T-helper 17 cell (primary cell): ENCODE measurements around the gene EIF6. TPM values are rescaled to one million over a fixed set of nuclear protein-coding genes. Genes with fewer than 3 reads are reported as not detected.
"Not testable (repeated sequence)": the region's sequence is repeated elsewhere in the genome, so short reads cannot be mapped to it uniquely, and the experiment has no call there.

Source experiments
- ATAC-seq: fragments of 150-1000 bp; cut with Tn5 transposase; 2 replicates; pipeline ENCODE4 v1.10.0; 2021; ENCODE audit warnings: mild to moderate bottlenecking, moderate library complexity
- DNase-seq, 3 donors: peaks; one replicate each; pipeline versions ENCODE4 v3.0.0 to v3.0.0-alpha.2; 2020 to 2021
- H3K9me3 ChIP-seq: one replicate; pipeline ENCODE4 v1.7.0; 2013; ENCODE audit warnings: low read length, mild to moderate bottlenecking; ENCODE audit not compliant: control insufficient read depth, poor library complexity, severe bottlenecking
- H3K27ac Mint-ChIP-seq: one replicate; pipeline ENCODE4 v1.8.0; 2022; ENCODE audit warnings: mild to moderate bottlenecking, moderate library complexity, mixed read lengths
- H3K27me3 Mint-ChIP-seq: one replicate; pipeline ENCODE4 v1.8.0; 2022; ENCODE audit warnings: mixed read lengths
- H3K36me3 Mint-ChIP-seq: one replicate; pipeline ENCODE4 v1.8.0; 2022; ENCODE audit warnings: low read depth, mixed read lengths
- H3K4me1 Mint-ChIP-seq: one replicate; pipeline ENCODE4 v1.8.0; 2022; ENCODE audit warnings: mild to moderate bottlenecking, mixed read lengths
- H3K4me3 Mint-ChIP-seq: one replicate; pipeline ENCODE4 v1.8.0; 2022; ENCODE audit warnings: mild to moderate bottlenecking, moderate library complexity, mixed read lengths
- total RNA-seq, 4 donors: library from RNA in 2 of 4; stranded (reverse) in 2 of 4; gene quantifications; one replicate each; pipeline ENCODE4 v1.2.3 and lab custom pipeline; 2022 to 2026

The EIF6 gene
- total RNA-seq, 2 donors from 2014 or later = 39.4 to 43.6 TPM

GRCh38 chr20:35319192-35319870 lies 34.8 kb upstream of the EIF6 start:
- no peak for ATAC-seq
- peaks cover 2% of the 10 kb centered on the region for H3K36me3 Mint-ChIP-seq

GRCh38 chr20:35318502-35319157 lies 34.1 kb upstream of the EIF6 start:
- no peak for ATAC-seq
- Mint-ChIP-seq H3K4me1 (peaks cover 10% of the 10 kb centered on the region), H3K4me3 (no peak overlapping the region), H3K27me3 (no peaks in the 10 kb centered on the region), H3K36me3 (peaks cover 2% of the 10 kb centered on the region), H3K27ac (no peak overlapping the region)
- DNase-seq = no peak
- no peaks in the 10 kb centered on the region for H3K9me3 ChIP-seq

More at GRCh38 chr20:35319192-35319870, 34.8 kb upstream of the EIF6 start:
- Mint-ChIP-seq H3K4me3 (no peak overlapping the region), H3K4me1 (peaks cover 10% of the 10 kb centered on the region), H3K27ac (no peak overlapping the region), H3K27me3 (no peaks in the 10 kb centered on the region)
- no peaks in the 10 kb centered on the region for H3K9me3 ChIP-seq
- no peak for DNase-seq

DNA sequence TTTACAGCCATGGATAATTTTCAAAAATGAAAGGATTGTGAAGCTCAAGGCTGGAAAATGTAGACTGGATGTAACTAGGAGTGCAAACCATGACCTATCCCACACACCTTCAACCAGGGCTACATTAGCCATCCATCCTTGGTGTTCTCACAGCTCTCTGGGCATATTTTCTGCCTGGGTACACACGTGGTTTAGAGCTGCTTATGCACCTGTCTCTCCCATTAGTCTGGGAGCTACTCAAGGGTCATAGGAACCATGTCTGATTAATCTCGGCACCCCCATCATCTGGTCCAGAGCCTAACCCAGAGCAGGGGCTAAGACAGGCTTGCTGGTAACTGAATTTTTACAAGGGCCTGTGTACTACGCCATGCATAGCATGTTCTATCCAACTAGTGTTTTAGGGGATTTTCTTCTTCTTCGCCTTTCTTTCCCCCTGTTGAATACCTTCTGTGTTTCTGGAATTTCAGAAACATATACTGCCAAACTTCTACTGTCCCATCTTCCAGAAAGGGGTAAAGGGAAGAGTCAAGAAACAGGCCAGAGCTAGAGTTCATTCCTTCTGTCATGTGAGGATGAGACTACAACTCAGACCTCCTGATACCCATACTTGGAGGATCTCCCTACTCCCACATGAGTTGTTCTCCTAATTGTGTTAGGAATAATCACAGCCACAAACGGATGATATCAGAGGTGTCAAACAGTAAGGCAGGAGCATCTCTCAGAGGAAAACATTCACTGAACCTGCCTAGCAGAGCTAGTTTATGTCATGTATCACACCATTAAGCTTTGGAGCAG lies 33.0 kb upstream of the EIF6 start:
- Mint-ChIP-seq H3K27me3 (no peaks in the 10 kb centered on the region), H3K4me1 (peaks cover 12% of the 10 kb centered on the region), H3K4me3 (no peak overlapping the region), H3K36me3 (peaks cover 4% of the 10 kb centered on the region), H3K27ac (no peak overlapping the region)
- no peak for ATAC-seq
- no peak for DNase-seq
- no peaks in the 10 kb centered on the region for H3K9me3 ChIP-seq

- H3K4me1 Mint-ChIP-seq = peaks cover 17% of the 10 kb centered on the region
- no peaks in the 10 kb centered on the region for H3K9me3 ChIP-seq
- H3K4me3 Mint-ChIP-seq = no peak overlapping the region
- no peak for DNase-seq
- H3K27ac Mint-ChIP-seq = no peak overlapping the region
- no peak for ATAC-seq
- peaks cover 4% of the 10 kb centered on the region for H3K36me3 Mint-ChIP-seq
- no peaks in the 10 kb centered on the region for H3K27me3 Mint-ChIP-seq
These were observed 31.5 kb upstream of the EIF6 start for GRCh38 chr20:35316086-35316485.

DNA sequence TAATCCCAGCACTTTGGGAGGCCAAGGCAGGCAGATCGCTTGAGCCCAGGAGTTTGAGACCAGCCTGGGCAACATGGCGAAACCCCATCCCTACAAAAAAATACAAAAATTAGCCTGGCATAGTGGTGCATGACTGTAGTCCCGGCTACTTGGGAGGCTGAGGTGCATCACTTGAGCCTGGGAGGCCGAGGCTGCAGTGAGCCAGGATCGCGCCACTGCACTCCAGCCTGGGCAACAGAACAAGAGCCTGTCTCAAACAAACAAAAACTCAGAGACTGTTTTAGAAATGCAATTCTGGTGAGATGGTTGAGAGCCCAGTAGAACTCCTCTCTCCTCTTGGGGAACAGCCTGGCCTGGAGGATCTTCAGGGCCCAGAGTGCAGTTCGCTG lies 31.1 kb upstream of the EIF6 start:
- not testable (repeated sequence) for H3K27ac Mint-ChIP-seq, H3K9me3 ChIP-seq, H3K4me3 Mint-ChIP-seq, H3K27me3 Mint-ChIP-seq, H3K36me3 Mint-ChIP-seq, DNase-seq, ATAC-seq
- peaks cover 15% of the 10 kb centered on the region for H3K4me1 Mint-ChIP-seq

GRCh38 chr20:35314816-35315631 lies 30.5 kb upstream of the EIF6 start:
- Mint-ChIP-seq H3K27ac (no peak overlapping the region), H3K27me3 (no peaks in the 10 kb centered on the region), H3K4me3 (no peak overlapping the region), H3K4me1 (peaks cover 15% of the 10 kb centered on the region), H3K36me3 (peaks cover 4% of the 10 kb centered on the region)
- H3K9me3 ChIP-seq = no peaks in the 10 kb centered on the region
- no peak for ATAC-seq
- DNase-seq = no peak

DNA sequence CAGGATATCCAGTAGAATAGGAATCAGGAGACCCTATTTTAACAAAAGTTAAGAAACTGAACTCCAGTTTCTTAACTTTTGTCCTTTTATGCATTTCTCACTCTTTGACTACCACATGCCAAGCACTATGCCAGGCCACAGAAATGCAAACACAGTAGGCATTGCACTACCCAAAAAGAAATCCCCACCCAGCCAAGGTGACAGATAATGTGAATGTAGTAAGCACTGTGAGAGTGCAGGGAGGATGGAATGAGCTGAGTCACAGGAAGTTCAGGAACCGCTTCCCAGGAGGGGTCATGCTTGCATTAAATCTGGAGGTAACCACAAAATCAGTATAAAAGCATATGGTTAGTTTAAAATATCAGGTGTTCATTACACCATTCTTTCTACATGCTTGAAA lies 27.7 kb upstream of the EIF6 start:
- ATAC-seq (no peak), DNase-seq (no peak)
- no peaks in the 10 kb centered on the region for H3K9me3 ChIP-seq
- Mint-ChIP-seq H3K4me3 (no peak overlapping the region), H3K27me3 (no peaks in the 10 kb centered on the region), H3K36me3 (peaks cover 2% of the 10 kb centered on the region), H3K4me1 (peaks cover 15% of the 10 kb centered on the region), H3K27ac (no peak overlapping the region)

DNA sequence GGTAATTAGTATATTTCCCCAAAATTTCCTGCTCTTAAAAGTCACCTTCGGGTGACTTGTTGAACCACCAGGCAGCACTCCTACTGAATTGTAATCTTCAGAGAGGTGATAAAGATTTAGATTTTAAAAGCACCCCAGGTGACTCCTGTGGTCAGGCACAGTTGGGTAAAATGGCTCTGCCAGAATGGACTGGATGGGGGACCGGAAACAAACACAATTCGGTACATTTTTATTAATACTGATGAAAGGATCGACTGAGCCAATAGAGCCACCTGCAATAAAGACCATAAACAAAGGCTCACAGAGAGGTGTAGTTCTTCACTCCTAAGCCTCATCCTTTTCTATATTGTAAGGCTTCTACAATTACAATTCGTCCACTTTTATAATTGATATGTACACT lies 27.2 kb upstream of the EIF6 start:
- peaks cover 2% of the 10 kb centered on the region for H3K36me3 Mint-ChIP-seq
- H3K27me3 Mint-ChIP-seq = no peaks in the 10 kb centered on the region
- DNase-seq (no peak), ATAC-seq (no peak)
- H3K4me3 Mint-ChIP-seq = no peak overlapping the region
- no peaks in the 10 kb centered on the region for H3K9me3 ChIP-seq
- H3K27ac Mint-ChIP-seq = no peak overlapping the region
- peaks cover 15% of the 10 kb centered on the region for H3K4me1 Mint-ChIP-seq

- ATAC-seq = no peak
- Mint-ChIP-seq H3K27ac (no peak overlapping the region), H3K4me1 (peaks cover 17% of the 10 kb centered on the region), H3K27me3 (no peaks in the 10 kb centered on the region), H3K4me3 (no peak overlapping the region), H3K36me3 (peaks cover 2% of the 10 kb centered on the region)
- H3K9me3 ChIP-seq = no peaks in the 10 kb centered on the region
- DNase-seq = no peak
These were observed 26.8 kb upstream of the EIF6 start for GRCh38 chr20:35311409-35311808.

DNA sequence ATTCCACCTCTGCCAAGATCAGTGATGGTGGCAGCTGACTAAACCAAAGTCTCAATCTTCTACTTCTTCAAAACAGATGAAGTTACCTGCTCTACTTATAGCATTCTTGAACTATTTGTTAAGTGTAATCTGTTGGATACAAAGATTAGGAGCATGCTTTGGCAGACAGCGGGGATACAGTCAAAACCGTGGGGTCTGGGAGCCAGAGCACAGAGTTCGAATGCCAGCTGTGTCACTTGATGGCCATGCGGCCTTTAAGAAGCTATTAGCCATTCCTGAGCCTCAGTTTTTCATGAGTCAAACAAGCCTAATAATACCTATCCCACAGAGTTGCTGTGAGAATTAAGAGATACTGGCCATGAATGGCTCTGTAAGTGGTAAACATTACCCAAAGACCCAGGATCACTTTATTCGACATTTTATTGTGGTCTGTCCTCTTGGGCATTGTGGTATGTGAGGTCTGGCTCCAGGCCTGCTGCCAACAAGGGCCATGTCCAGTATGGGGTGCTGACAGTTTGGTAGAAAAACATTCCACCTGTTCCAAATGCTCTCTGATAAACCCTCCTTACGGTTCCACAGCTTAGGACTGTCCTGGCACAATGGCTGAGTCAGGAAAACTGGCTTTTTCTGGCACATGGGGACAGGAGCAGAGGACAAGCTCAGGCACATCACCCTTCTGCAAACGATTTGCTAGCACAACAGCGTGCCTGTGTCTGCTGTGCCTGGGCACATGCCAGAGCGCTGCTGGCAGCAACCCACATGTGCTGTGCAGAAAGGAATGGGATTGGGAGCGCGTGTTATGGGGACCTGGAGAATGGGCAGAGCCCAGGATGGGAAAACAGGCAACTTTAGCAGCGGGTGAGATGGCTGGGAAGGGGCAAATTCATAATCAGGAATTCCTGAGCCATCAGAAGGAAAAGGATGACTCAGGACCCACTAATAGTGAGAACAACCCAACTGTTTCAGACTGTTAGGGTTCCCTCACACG lies 23.4 kb upstream of the EIF6 start:
- H3K9me3 ChIP-seq = no peaks in the 10 kb centered on the region
- Mint-ChIP-seq H3K4me1 (peaks cover 14% of the 10 kb centered on the region), H3K27me3 (no peaks in the 10 kb centered on the region), H3K36me3 (peaks cover 2% of the 10 kb centered on the region), H3K4me3 (no peak overlapping the region), H3K27ac (peak overlapping the region; percentile 49)
- ATAC-seq (no peak), DNase-seq (no peak)

DNA sequence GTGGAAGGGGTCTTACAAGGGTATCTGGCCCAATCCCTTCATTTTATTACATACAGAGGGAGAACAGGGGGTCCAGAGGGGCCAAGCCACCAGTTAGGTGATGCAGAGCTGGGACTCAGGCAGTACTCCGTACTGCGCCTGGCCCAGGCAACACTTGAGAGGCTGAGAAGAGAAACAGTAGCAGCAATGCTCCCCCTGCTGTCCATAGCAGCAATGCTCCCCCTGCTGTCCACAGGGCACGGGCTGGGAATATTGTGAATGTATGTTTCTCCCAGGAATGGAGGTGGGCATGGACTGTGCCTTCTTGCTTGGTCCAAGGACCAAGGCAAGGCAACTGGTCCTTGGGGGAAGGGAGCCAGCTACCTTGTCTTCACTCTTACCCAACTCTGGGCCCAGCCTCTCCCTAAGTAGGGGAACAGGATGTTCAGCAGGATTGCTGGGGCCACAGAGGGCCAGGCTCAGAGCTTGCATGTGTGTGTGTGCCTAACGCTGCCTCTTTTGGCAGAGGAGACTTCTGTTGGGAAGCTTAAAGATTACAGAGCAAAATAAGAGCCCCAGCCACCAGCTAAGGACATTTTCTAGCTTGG lies 22.5 kb upstream of the EIF6 start:
- Mint-ChIP-seq H3K36me3 (no peaks in the 10 kb centered on the region), H3K27ac (peak overlapping the region; percentile 49), H3K4me3 (no peak overlapping the region), H3K4me1 (peaks cover 8% of the 10 kb centered on the region), H3K27me3 (no peaks in the 10 kb centered on the region)
- DNase-seq (no peak), ATAC-seq (peak; percentile 48)
- no peaks in the 10 kb centered on the region for H3K9me3 ChIP-seq
